GM13977 (cell line): Measurements from ENCODE around the gene SHISAL2A.

Experiments used
- DNase-seq: peaks from one replicate; pipeline ENCODE4 v3.0.0; 2012; ENCODE audit warnings: low spot score
- CTCF ChIP-seq: IDR thresholded peaks from 2 replicates; pipeline ENCODE4 v1.5.1; 2012; ENCODE audit warnings: mild to moderate bottlenecking, control low read depth; ENCODE audit not compliant: insufficient read depth; ENCODE audit errors: extremely low read depth, missing control alignments
- in situ Hi-C: fragments of 300-500 bp; cut with MboI; formaldehyde crosslinking; loops from one replicate; pipeline ENCODE4 v1.12.0; 2022; ENCODE audit warnings: low sequenced_read_pairs, low pct_unique_long_range_greater_than_20kb, mixed read lengths, inconsistent platforms; ENCODE audit not compliant: unreplicated experiment

The SHISAL2A gene

GRCh38 chr1:52668711-52669110 is 35.7 kb downstream of the SHISAL2A start:
- in situ Hi-C loops, result no loop called here
- DNase-seq, result no peak
- TF ChIP-seq CTCF, result no peak

- in situ Hi-C loops, result no loop called here
- TF ChIP-seq CTCF, result no peak
- DNase-seq, result no peak
These were observed 36.7 kb downstream of the SHISAL2A start for GRCh38 chr1:52669696-52670095.

- no peak for TF ChIP-seq CTCF
- in situ Hi-C loops, result no loop called here
- DNase-seq, result no peak
These were observed 37.6 kb downstream of the SHISAL2A start for GRCh38 chr1:52670604-52671003.

GRCh38 chr1:52672946-52673345 is 40.0 kb downstream of the SHISAL2A start:
- no peak for DNase-seq
- in situ Hi-C loops, result no loop called here
- no peak for TF ChIP-seq CTCF

- no peak for TF ChIP-seq CTCF
- no peak for DNase-seq
- in situ Hi-C loops, result no loop called here
These were observed 40.5 kb downstream of the SHISAL2A start for GRCh38 chr1:52673513-52673912.

- DNase-seq, result no peak
- in situ Hi-C loops, result loop anchor here (25.0 kb wide), 1 partner anchor 537 kb away; the partner anchor contains the start of gene ZFYVE9
- no peak for TF ChIP-seq CTCF
These were observed 41.8 kb downstream of the SHISAL2A start for GRCh38 chr1:52674497-52675384.
